ENCODE results near the gene WNT9B. TPM values are rescaled to one million over a fixed set of nuclear protein-coding genes. Genes with fewer than 3 reads are reported as not detected.

Gene WNT9B
- total and polyA plus RNA-seq, 7 experiments from 2014 or later, result not detected

GRCh38 chr17:46910179-46910927, 59.0 kb downstream of the WNT9B start:
- no peaks in the 10 kb centered on the region for H3K36me3 Mint-ChIP-seq
- ATAC-seq, result no peak
- Histone ChIP-seq H3K36me3 (ENCODE audit: control insufficient read depth in 2 of 3, insufficient read depth in 3 of 3, low read length in 3 of 3) (no peaks in the 10 kb centered on the region), H3K4me3 (ENCODE audit: low read length) (no peak overlapping the region), H3K9me3 (ENCODE audit: control insufficient read depth in 2 of 3, low read length in 3 of 3) (no peaks in the 10 kb centered on the region), H3K4me1 (ENCODE audit: control insufficient read depth in 2 of 2, insufficient read depth in 2 of 2, low read length in 2 of 2) (no peaks in the 10 kb centered on the region), H3K27me3 (ENCODE audit: control insufficient read depth in 2 of 2, insufficient read depth in 2 of 2, low read length in 2 of 2) (no peaks in the 10 kb centered on the region), H3K27ac (ENCODE audit: low read depth, low read length) (no peak overlapping the region)
- H3K4me1 Mint-ChIP-seq, result peaks cover 0 to 8% (median 2%) of the 10 kb centered on the region in 7 donors
- peaks cover 0 to 17% (median 8%) of the 10 kb centered on the region in 5 donors for H3K27me3 Mint-ChIP-seq
- CTCF ChIA-PET, result no interaction called here
- no peaks in the 10 kb centered on the region for H3K9me3 Mint-ChIP-seq
- DNase-seq, result no peak
- H3K4me3 Mint-ChIP-seq, result no peak overlapping the region
- H3K27ac Mint-ChIP-seq, result no peak overlapping the region
- intact Hi-C loops (cut with micrococcal nuclease), result no loop called here
- POLR2A ChIA-PET, result no interaction called here

GRCh38 chr17:46911311-46911710, 59.9 kb downstream of the WNT9B start:
- intact Hi-C loops (cut with micrococcal nuclease), result no loop called here
- DNase-seq, result no peak
- H3K4me3 Mint-ChIP-seq, result no peak overlapping the region
- POLR2A ChIA-PET, result no interaction called here
- no peak overlapping the region for H3K27ac ChIP-seq (ENCODE audit: low read depth, low read length)
- CTCF ChIA-PET, result no interaction called here
- no peaks in the 10 kb centered on the region for H3K4me1 ChIP-seq (ENCODE audit: control insufficient read depth in 2 of 2, insufficient read depth in 2 of 2, low read length in 2 of 2)
- peaks cover 0 to 17% (median 8%) of the 10 kb centered on the region in 5 donors for H3K27me3 Mint-ChIP-seq
- H3K27ac Mint-ChIP-seq, result no peak overlapping the region
- no peaks in the 10 kb centered on the region for H3K27me3 ChIP-seq (ENCODE audit: control insufficient read depth in 2 of 2, insufficient read depth in 2 of 2, low read length in 2 of 2)
- no peaks in the 10 kb centered on the region for H3K36me3 ChIP-seq (ENCODE audit: control insufficient read depth in 2 of 3, insufficient read depth in 3 of 3, low read length in 3 of 3)
- no peaks in the 10 kb centered on the region for H3K9me3 ChIP-seq (ENCODE audit: control insufficient read depth in 2 of 3, low read length in 3 of 3)
- H3K36me3 Mint-ChIP-seq, result peaks cover 0 to 3% (median 0%) of the 10 kb centered on the region in 5 donors
- ATAC-seq, result no peak
- peaks cover 0 to 3% (median 0%) of the 10 kb centered on the region in 11 donors for H3K9me3 Mint-ChIP-seq
- no peaks in the 10 kb centered on the region for H3K4me1 Mint-ChIP-seq
- no peak overlapping the region for H3K4me3 ChIP-seq (ENCODE audit: low read length)

- no peaks in the 10 kb centered on the region for H3K9me3 ChIP-seq (ENCODE audit: control insufficient read depth in 2 of 3, low read length in 3 of 3)
- ChIA-PET CTCF (no interaction called here), POLR2A (no interaction called here)
- H3K27ac ChIP-seq (ENCODE audit: low read depth, low read length), result no peak overlapping the region
- peaks cover 0 to 8% (median 4%) of the 10 kb centered on the region in 5 donors for H3K36me3 Mint-ChIP-seq
- H3K27ac Mint-ChIP-seq, result no peak overlapping the region
- DNase-seq (no peak), ATAC-seq (no peak)
- no peak overlapping the region for H3K4me3 Mint-ChIP-seq
- no peak overlapping the region for H3K4me3 ChIP-seq (ENCODE audit: low read length)
- H3K36me3 ChIP-seq (ENCODE audit: control insufficient read depth in 2 of 3, insufficient read depth in 3 of 3, low read length in 3 of 3), result no peaks in the 10 kb centered on the region
- peaks cover 0 to 7% (median 4%) of the 10 kb centered on the region in 5 donors for H3K27me3 Mint-ChIP-seq
- H3K4me1 Mint-ChIP-seq, result no peaks in the 10 kb centered on the region
- H3K27me3 ChIP-seq (ENCODE audit: control insufficient read depth in 2 of 2, insufficient read depth in 2 of 2, low read length in 2 of 2), result no peaks in the 10 kb centered on the region
- H3K9me3 Mint-ChIP-seq, result peaks cover 0 to 4% (median 0%) of the 10 kb centered on the region in 11 donors
- no peaks in the 10 kb centered on the region for H3K4me1 ChIP-seq (ENCODE audit: control insufficient read depth in 2 of 2, insufficient read depth in 2 of 2, low read length in 2 of 2)
- intact Hi-C loops (cut with micrococcal nuclease), result no loop called here
These were observed 64.2 kb downstream of the WNT9B start for GRCh38 chr17:46915596-46915995.

GRCh38 chr17:46916211-46916610, 64.8 kb downstream of the WNT9B start:
- Histone ChIP-seq H3K9me3 (ENCODE audit: control insufficient read depth in 2 of 3, low read length in 3 of 3) (no peaks in the 10 kb centered on the region), H3K4me3 (ENCODE audit: low read length) (no peak overlapping the region), H3K36me3 (ENCODE audit: control insufficient read depth in 2 of 3, insufficient read depth in 3 of 3, low read length in 3 of 3) (no peaks in the 10 kb centered on the region), H3K4me1 (ENCODE audit: control insufficient read depth in 2 of 2, insufficient read depth in 2 of 2, low read length in 2 of 2) (no peaks in the 10 kb centered on the region), H3K27ac (ENCODE audit: low read depth, low read length) (no peak overlapping the region), H3K27me3 (ENCODE audit: control insufficient read depth in 2 of 2, insufficient read depth in 2 of 2, low read length in 2 of 2) (no peaks in the 10 kb centered on the region)
- ATAC-seq (no peak), DNase-seq (no peak)
- Mint-ChIP-seq H3K4me3 (no peak overlapping the region), H3K27ac (no peak overlapping the region), H3K9me3 (peaks cover 0 to 4% (median 0%) of the 10 kb centered on the region in 11 donors), H3K27me3 (peaks cover 0 to 7% (median 3%) of the 10 kb centered on the region in 5 donors), H3K4me1 (no peaks in the 10 kb centered on the region), H3K36me3 (peaks cover 0 to 8% (median 4%) of the 10 kb centered on the region in 5 donors)
- ChIA-PET POLR2A (no interaction called here), CTCF (no interaction called here)
- intact Hi-C loops (cut with micrococcal nuclease), result no loop called here

GRCh38 chr17:46916623-46917022, 65.2 kb downstream of the WNT9B start:
- no peaks in the 10 kb centered on the region for H3K4me1 Mint-ChIP-seq
- Histone ChIP-seq H3K36me3 (ENCODE audit: control insufficient read depth in 2 of 3, insufficient read depth in 3 of 3, low read length in 3 of 3) (no peaks in the 10 kb centered on the region), H3K27ac (ENCODE audit: low read depth, low read length) (no peak overlapping the region), H3K27me3 (ENCODE audit: control insufficient read depth in 2 of 2, insufficient read depth in 2 of 2, low read length in 2 of 2) (no peaks in the 10 kb centered on the region), H3K4me1 (ENCODE audit: control insufficient read depth in 2 of 2, insufficient read depth in 2 of 2, low read length in 2 of 2) (no peaks in the 10 kb centered on the region), H3K9me3 (ENCODE audit: control insufficient read depth in 2 of 3, low read length in 3 of 3) (no peaks in the 10 kb centered on the region), H3K4me3 (ENCODE audit: low read length) (no peak overlapping the region)
- peaks cover 0 to 7% (median 3%) of the 10 kb centered on the region in 5 donors for H3K27me3 Mint-ChIP-seq
- no peak overlapping the region for H3K27ac Mint-ChIP-seq
- intact Hi-C loops (cut with micrococcal nuclease), result no loop called here
- DNase-seq, result no peak
- CTCF ChIA-PET, result no interaction called here
- H3K4me3 Mint-ChIP-seq, result no peak overlapping the region
- POLR2A ChIA-PET, result no interaction called here
- H3K36me3 Mint-ChIP-seq, result peaks cover 0 to 8% (median 4%) of the 10 kb centered on the region in 5 donors
- no peak for ATAC-seq
- H3K9me3 Mint-ChIP-seq, result peaks cover 0 to 4% (median 0%) of the 10 kb centered on the region in 11 donors

GRCh38 chr17:46917041-46917440, 65.7 kb downstream of the WNT9B start:
- H3K27me3 ChIP-seq (ENCODE audit: control insufficient read depth in 2 of 2, insufficient read depth in 2 of 2, low read length in 2 of 2), result no peaks in the 10 kb centered on the region
- H3K27me3 Mint-ChIP-seq, result peaks cover 0 to 4% (median under 1%) of the 10 kb centered on the region in 5 donors
- ChIA-PET POLR2A (no interaction called here), CTCF (no interaction called here)
- no peaks in the 10 kb centered on the region for H3K36me3 ChIP-seq (ENCODE audit: control insufficient read depth in 2 of 3, insufficient read depth in 3 of 3, low read length in 3 of 3)
- peaks cover 0 to 2% (median 0%) of the 10 kb centered on the region in 7 donors for H3K4me1 Mint-ChIP-seq
- peaks cover 0 to 4% (median 0%) of the 10 kb centered on the region in 11 donors for H3K9me3 Mint-ChIP-seq
- H3K4me3 ChIP-seq (ENCODE audit: low read length), result no peak overlapping the region
- intact Hi-C loops (cut with micrococcal nuclease), result no loop called here
- no peak for ATAC-seq
- H3K27ac ChIP-seq (ENCODE audit: low read depth, low read length), result no peak overlapping the region
- H3K36me3 Mint-ChIP-seq, result peaks cover 2 to 8% (median 4%) of the 10 kb centered on the region in 5 donors
- H3K4me1 ChIP-seq (ENCODE audit: control insufficient read depth in 2 of 2, insufficient read depth in 2 of 2, low read length in 2 of 2), result no peaks in the 10 kb centered on the region
- H3K27ac Mint-ChIP-seq, result no peak overlapping the region
- no peak for DNase-seq
- no peak overlapping the region for H3K4me3 Mint-ChIP-seq
- H3K9me3 ChIP-seq (ENCODE audit: control insufficient read depth in 2 of 3, low read length in 3 of 3), result no peaks in the 10 kb centered on the region

- no peaks in the 10 kb centered on the region for H3K9me3 ChIP-seq (ENCODE audit: control insufficient read depth in 2 of 3, low read length in 3 of 3)
- POLR2A ChIA-PET, result no interaction called here
- CTCF ChIA-PET, result no interaction called here
- H3K4me3 ChIP-seq (ENCODE audit: low read length), result no peak overlapping the region
- no peak overlapping the region for H3K27ac Mint-ChIP-seq
- no peaks in the 10 kb centered on the region for H3K4me1 ChIP-seq (ENCODE audit: control insufficient read depth in 2 of 2, insufficient read depth in 2 of 2, low read length in 2 of 2)
- H3K27ac ChIP-seq (ENCODE audit: low read depth, low read length), result no peak overlapping the region
- no peaks in the 10 kb centered on the region for H3K36me3 ChIP-seq (ENCODE audit: control insufficient read depth in 2 of 3, insufficient read depth in 3 of 3, low read length in 3 of 3)
- H3K27me3 ChIP-seq (ENCODE audit: control insufficient read depth in 2 of 2, insufficient read depth in 2 of 2, low read length in 2 of 2), result no peaks in the 10 kb centered on the region
- no peak for DNase-seq
- H3K4me1 Mint-ChIP-seq, result peaks cover 0 to 7% (median 1%) of the 10 kb centered on the region in 7 donors
- H3K9me3 Mint-ChIP-seq, result peaks cover 0 to 5% (median 0%) of the 10 kb centered on the region in 11 donors
- H3K27me3 Mint-ChIP-seq, result peaks cover 0 to 4% (median 0%) of the 10 kb centered on the region in 5 donors
- H3K36me3 Mint-ChIP-seq, result peaks cover 4 to 8% (median 4%) of the 10 kb centered on the region in 5 donors
- intact Hi-C loops (cut with micrococcal nuclease), result no loop called here
- H3K4me3 Mint-ChIP-seq, result no peak overlapping the region
- no peak for ATAC-seq
These were observed 66.1 kb downstream of the WNT9B start for GRCh38 chr17:46917516-46917915.
